HUES6 (cell line): Measurements from ENCODE around the gene CCDC88C.

Experiments
- H3K27ac ChIP-seq: 2 replicates; pipeline ENCODE4 v1.7.0; 2013; ENCODE audit warnings: low read depth, mild to moderate bottlenecking, low read length, inconsistent platforms
- H3K27me3 ChIP-seq: 2 replicates; pipeline ENCODE4 v1.6.1; 2013; ENCODE audit warnings: low read length; ENCODE audit not compliant: control insufficient read depth, insufficient read depth
- H3K36me3 ChIP-seq: 2 replicates; pipeline ENCODE4 v1.6.1; 2013; ENCODE audit warnings: low read length; ENCODE audit not compliant: control insufficient read depth, insufficient read depth
- H3K4me1 ChIP-seq: 2 replicates; pipeline ENCODE4 v1.6.1; 2013; ENCODE audit warnings: low read length; ENCODE audit not compliant: control insufficient read depth, insufficient read depth
- H3K4me3 ChIP-seq: 2 replicates; pipeline ENCODE4 v1.5.1; 2013; ENCODE audit warnings: low read depth, low read length
- H3K9ac ChIP-seq: one replicate; pipeline ENCODE4 v1.6.1; 2013; ENCODE audit warnings: mild to moderate bottlenecking, low read length
- H3K9me3 ChIP-seq: 2 replicates; pipeline ENCODE4 v1.6.1; 2013; ENCODE audit warnings: low read depth, low read length; ENCODE audit not compliant: control insufficient read depth, insufficient read depth

The CCDC88C gene

DNA sequence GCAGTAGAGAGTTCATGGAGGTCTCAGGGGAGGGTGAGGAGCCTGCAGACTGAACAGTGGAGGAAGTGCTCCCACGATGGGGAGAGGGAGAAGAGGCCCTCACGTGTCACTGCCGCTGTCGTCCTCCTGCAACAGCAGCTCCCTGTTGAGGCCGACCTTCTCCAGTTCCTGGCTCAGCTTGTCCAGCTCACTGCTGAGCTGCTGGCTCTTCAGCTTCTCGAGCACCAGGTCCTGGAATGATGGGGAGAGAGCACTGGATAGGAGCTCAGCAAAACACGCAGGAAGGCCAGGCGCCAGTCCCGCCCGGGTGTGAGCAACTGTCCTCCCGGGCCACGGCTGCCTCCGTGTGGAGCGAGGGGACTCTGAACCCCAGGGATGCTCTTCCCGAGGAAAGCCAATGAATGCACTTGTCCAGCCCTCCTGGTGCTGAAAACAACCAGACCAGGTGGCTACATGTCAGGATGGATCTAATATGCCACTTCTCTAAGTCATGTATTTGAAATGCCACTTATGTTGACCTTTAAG, 107.8 kb downstream of the CCDC88C start:
- H3K27me3 ChIP-seq: no peaks in the 10 kb centered on the region
- no peak overlapping the region for H3K27ac ChIP-seq
- peaks cover 75% of the 10 kb centered on the region for H3K36me3 ChIP-seq
- peaks cover 25% of the 10 kb centered on the region for H3K4me1 ChIP-seq
- no peak overlapping the region for H3K9ac ChIP-seq
- peaks cover 23% of the 10 kb centered on the region for H3K9me3 ChIP-seq
- no peak overlapping the region for H3K4me3 ChIP-seq

DNA sequence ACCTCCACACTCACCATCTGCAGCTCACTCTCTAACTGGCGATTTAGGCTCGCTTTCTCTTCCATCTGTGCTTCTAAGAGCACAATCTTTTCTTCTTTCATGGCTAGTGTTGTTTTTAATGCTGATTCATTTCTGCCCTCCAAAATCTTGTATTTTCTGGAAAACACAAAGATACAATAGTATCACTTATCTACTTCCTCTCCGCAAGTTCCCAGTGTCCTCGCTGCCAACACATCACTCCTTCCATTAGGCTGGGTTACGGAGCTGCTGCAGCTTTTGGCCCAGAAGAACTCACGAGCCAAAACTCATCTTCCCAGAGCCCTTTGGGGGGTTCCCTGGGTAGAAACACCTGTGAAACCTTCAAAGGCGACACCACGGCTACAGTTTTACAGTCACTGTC, 109.3 kb downstream of the CCDC88C start:
- Histone ChIP-seq H3K4me3 (no peak overlapping the region), H3K4me1 (peaks cover 30% of the 10 kb centered on the region), H3K9ac (no peak overlapping the region), H3K27me3 (no peaks in the 10 kb centered on the region), H3K36me3 (peaks cover 60% of the 10 kb centered on the region), H3K27ac (no peak overlapping the region), H3K9me3 (peaks cover 8% of the 10 kb centered on the region)

DNA sequence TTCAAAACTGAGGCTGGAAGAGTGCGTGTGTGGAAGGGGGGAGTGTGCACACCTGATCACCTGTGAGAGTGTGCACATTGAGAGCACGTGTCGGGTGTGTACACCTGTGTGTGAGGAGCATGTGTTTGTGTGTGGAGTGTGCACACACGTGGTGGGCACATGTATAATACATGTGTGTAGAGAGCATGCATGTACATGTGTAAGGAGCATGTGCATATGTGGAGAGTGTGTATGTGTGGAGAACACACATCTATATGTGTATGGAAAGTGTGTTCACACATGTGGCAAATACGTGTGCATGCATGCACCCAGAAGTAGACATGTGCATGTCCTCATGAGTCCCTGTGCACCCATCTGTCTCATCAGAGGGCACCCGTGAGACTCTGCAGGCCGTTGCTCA, 110.0 kb downstream of the CCDC88C start:
- no peaks in the 10 kb centered on the region for H3K27me3 ChIP-seq
- H3K9me3 ChIP-seq: peaks cover under 1% of the 10 kb centered on the region; the same call in 1 of the 2 replicates
- H3K9ac ChIP-seq: no peak overlapping the region
- no peak overlapping the region for H3K4me3 ChIP-seq
- H3K4me1 ChIP-seq: peaks cover 34% of the 10 kb centered on the region
- no peak overlapping the region for H3K27ac ChIP-seq
- H3K36me3 ChIP-seq: peaks cover 53% of the 10 kb centered on the region

DNA sequence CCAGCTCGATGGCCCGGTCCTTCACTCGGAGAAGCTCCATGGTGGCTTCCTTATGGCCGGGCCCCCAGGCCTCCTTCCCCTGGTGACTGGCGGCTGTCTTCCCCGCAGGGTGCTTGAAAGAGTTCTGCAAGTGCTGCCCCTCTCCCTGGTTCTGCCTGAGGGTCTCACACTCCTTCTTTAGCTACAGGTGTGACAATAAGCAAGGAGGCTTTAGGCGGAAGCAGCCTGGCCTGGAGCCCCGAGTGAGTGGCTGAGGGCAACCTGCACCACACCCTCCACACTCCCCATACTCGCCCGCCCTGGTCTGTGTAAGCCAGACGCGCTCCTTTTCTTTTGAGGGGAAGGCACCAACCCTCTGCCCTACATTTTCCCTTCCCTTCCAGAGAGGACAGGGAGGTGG, 110.6 kb downstream of the CCDC88C start:
- no peaks in the 10 kb centered on the region for H3K9me3 ChIP-seq
- 0 out of 2 replicates have a peak overlapping the region, but pooled peaks have one; percentile 2 for H3K27ac ChIP-seq
- H3K27me3 ChIP-seq: no peaks in the 10 kb centered on the region
- no peak overlapping the region for H3K9ac ChIP-seq
- no peak overlapping the region for H3K4me3 ChIP-seq
- H3K36me3 ChIP-seq: peaks cover 54% of the 10 kb centered on the region
- H3K4me1 ChIP-seq: peaks cover 34% of the 10 kb centered on the region

DNA sequence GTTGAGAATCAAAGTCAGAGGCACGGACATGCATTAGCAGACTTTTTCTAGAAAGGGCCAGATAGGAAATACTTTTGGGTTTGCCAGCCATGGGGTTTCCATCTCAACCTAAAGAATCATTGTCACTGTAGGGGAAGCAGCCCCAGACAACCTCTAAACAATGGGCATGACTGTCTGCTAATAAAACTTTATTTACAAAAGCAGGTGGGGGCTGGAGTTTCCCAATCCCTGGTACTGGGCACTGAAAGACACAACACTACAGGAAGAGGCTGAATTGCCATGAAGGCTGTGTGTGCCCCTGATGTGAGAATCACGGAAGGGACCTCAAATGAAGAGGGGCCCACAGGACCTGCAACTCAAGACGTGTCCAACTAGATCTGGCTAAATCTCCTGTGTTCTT, 111.1 kb downstream of the CCDC88C start:
- Histone ChIP-seq H3K27me3 (no peaks in the 10 kb centered on the region), H3K9me3 (no peaks in the 10 kb centered on the region), H3K36me3 (peaks cover 59% of the 10 kb centered on the region), H3K4me1 (peaks cover 34% of the 10 kb centered on the region), H3K9ac (peak overlapping the region; percentile 21), H3K27ac (peak overlapping the region; percentile 2; the same call in 1 of the 2 replicates), H3K4me3 (no peak overlapping the region)

DNA sequence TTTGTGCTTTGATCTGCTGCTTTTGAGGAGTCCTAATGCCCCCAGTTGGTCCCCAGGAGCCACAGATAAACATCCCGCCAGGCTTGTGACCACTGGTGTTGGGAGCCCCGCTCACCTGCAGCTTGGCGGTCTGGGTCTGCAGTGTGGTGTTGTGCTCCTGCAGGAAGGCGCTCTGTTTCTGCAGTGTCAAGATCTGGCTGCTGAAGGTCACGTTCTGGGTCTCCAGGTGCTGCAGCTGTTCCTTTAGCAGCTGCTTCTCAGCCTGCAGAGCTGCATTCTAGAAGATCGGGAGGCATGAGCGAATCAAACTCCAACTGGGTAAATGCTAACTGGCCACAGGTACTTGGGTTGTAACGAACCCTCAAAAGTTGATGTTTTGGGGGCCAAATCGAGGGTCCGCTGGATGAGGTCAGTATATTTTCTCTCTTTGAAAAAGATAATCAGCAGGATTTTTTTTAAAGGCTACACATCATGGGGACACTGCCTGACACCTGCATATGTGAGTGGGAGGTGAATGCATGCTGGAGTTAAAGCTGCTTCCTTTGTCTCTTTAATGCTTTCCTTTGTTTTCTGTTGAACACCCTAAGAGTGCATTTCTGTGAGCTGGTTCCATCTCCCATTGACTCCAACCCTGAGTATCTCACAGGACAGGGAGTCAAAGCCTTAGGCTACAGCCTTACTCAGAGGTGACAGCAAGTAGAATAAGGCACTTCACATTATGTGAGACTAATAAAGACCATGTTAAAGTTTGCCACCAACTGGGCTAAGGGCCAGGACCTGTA, 111.8 kb downstream of the CCDC88C start:
- Histone ChIP-seq H3K4me1 (peaks cover 34% of the 10 kb centered on the region), H3K36me3 (peaks cover 52% of the 10 kb centered on the region), H3K4me3 (peak overlapping the region; percentile 3; the same call in 1 of the 2 replicates), H3K9me3 (no peaks in the 10 kb centered on the region), H3K9ac (peak overlapping the region; percentile 21), H3K27me3 (no peaks in the 10 kb centered on the region), H3K27ac (peak overlapping the region; percentile 7; the same call in 1 of the 2 replicates)

DNA sequence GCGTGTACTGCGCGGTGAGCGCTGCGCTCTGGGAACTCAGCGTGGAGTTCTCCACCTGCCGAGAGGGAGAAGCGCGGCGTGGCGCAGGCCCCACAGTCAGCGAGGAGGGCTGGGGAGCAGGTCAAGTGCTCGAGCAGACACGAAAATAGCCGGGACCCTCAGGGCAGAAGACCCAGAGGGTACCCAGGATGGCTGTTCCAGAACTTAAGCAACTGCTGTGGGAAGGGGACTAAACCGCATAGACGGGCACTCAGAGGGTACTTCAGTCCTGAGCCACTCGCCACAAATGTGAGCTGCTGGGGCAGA, 113.7 kb downstream of the CCDC88C start:
- no peaks in the 10 kb centered on the region for H3K9me3 ChIP-seq
- H3K9ac ChIP-seq: peak overlapping the region; percentile 63
- H3K4me3 ChIP-seq: peak overlapping the region; percentile 38
- peaks cover 34% of the 10 kb centered on the region for H3K4me1 ChIP-seq
- H3K36me3 ChIP-seq: peaks cover 50% of the 10 kb centered on the region
- H3K27me3 ChIP-seq: no peaks in the 10 kb centered on the region
- H3K27ac ChIP-seq: peak overlapping the region; percentile 16

DNA sequence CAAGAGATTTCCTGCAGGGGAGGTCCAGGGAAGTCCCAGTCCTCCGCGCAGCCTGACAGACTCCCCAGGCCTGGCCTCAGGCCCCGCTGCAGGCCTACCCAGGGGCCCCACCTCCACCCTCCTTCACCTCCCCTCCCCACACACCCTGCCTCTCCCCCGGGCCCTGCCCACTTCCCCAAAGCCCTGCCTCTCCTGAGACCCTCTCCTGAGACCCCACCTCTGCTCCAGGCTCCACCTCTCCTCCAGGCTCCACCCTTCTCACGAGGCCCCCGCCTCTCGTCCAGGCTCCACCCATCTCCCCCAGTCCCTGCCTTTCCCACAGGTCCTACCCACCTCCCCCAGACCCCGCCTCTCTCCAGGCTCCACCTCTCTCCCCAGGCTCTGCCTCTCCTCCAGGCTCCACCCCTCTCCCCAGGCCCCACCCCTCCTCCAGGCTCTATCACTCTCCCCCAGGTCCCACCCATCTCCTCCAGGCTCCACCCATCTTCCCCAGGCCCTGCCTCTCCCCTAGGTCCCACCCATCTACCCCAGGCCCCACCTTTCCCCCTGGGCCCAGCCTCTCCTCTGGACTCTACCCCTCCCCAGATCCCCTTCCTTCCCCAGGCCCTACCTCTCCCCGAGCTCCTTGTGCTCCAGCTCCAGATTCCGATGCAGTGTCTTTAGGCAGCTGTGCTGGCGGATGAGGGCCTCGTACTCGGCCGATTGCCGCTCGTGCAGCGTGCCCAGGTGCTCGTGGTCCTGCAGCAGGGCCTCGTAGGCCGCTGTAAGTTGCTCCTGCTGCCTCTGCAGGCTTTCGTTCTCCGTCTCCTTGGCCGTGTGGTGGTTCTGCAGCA, 114.3 kb downstream of the CCDC88C start:
- Histone ChIP-seq H3K9ac (peak overlapping the region; percentile 63), H3K36me3 (peaks cover 48% of the 10 kb centered on the region)

DNA sequence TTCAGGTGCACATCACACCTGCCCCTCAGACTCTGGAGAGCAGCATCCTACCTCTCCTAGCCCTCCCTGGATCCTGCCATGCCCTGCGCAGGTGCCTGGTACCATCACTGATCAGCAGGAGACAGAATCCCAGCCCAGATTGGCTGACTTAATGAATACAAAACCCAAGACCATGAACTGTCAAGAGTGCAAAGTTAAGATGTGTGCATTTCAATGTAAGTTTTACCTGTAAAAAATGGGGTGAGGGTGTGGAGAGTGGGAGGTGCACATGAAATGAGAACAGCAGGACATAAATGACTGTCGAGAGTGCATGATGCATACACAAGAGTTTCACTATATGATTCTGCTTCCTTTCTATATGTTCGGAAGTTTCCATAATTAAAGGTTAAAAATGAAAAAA, 115.2 kb downstream of the CCDC88C start:
- Histone ChIP-seq H3K27me3 (no peaks in the 10 kb centered on the region), H3K27ac (no peak overlapping the region), H3K9me3 (no peaks in the 10 kb centered on the region), H3K4me3 (no peak overlapping the region), H3K9ac (no peak overlapping the region), H3K36me3 (peaks cover 44% of the 10 kb centered on the region), H3K4me1 (peaks cover 34% of the 10 kb centered on the region)

More for the DNA sequence above, 114.3 kb downstream of the CCDC88C start:
- Histone ChIP-seq H3K4me1 (peaks cover 34% of the 10 kb centered on the region), H3K27ac (peak overlapping the region; percentile 16), H3K4me3 (peak overlapping the region; percentile 38), H3K9me3 (no peaks in the 10 kb centered on the region), H3K27me3 (no peaks in the 10 kb centered on the region)

DNA sequence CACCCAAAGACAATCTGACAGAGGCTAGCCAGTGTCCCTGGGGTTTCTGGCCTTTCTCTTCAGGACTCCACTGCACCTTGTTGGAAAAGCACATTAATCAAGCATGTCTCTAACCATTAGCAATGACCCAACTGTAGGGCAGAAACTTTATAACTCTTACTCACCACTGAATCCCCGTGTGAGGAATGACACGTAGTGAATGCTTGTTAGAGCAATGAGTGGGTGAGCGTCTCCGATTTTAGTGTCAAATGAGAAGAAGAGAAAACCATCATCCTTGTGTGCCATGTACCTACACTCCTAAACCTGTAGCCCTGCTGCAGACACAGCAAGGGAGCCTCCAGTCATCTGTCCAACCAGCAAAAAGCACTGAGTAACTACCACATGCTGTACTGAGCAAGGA, 116.7 kb downstream of the CCDC88C start:
- no peak overlapping the region for H3K9ac ChIP-seq

More for the DNA sequence above, 116.7 kb downstream of the CCDC88C start:
- Histone ChIP-seq H3K36me3 (peaks cover 49% of the 10 kb centered on the region), H3K4me3 (no peak overlapping the region), H3K27ac (no peak overlapping the region), H3K9me3 (no peaks in the 10 kb centered on the region), H3K4me1 (peaks cover 20% of the 10 kb centered on the region), H3K27me3 (no peaks in the 10 kb centered on the region)
